ENCODE results near the gene ADH4.

ADH4 gene

GRCh38 chr4:99078931-99079624 is 65.0 kb downstream of the ADH4 start:
- DNase-seq, result no peak

GRCh38 chr4:99078336-99078735 is 65.8 kb downstream of the ADH4 start:
- DNase-seq, result no peak

GRCh38 chr4:99077177-99077576 is 66.9 kb downstream of the ADH4 start:
- no peak for DNase-seq

- no peak for DNase-seq
These were observed 67.7 kb downstream of the ADH4 start for GRCh38 chr4:99076292-99076976.

GRCh38 chr4:99074816-99075215 is 69.3 kb downstream of the ADH4 start:
- no peak for DNase-seq
